Measurements from ENCODE around the gene RNGTT.

The RNGTT gene

DNA sequence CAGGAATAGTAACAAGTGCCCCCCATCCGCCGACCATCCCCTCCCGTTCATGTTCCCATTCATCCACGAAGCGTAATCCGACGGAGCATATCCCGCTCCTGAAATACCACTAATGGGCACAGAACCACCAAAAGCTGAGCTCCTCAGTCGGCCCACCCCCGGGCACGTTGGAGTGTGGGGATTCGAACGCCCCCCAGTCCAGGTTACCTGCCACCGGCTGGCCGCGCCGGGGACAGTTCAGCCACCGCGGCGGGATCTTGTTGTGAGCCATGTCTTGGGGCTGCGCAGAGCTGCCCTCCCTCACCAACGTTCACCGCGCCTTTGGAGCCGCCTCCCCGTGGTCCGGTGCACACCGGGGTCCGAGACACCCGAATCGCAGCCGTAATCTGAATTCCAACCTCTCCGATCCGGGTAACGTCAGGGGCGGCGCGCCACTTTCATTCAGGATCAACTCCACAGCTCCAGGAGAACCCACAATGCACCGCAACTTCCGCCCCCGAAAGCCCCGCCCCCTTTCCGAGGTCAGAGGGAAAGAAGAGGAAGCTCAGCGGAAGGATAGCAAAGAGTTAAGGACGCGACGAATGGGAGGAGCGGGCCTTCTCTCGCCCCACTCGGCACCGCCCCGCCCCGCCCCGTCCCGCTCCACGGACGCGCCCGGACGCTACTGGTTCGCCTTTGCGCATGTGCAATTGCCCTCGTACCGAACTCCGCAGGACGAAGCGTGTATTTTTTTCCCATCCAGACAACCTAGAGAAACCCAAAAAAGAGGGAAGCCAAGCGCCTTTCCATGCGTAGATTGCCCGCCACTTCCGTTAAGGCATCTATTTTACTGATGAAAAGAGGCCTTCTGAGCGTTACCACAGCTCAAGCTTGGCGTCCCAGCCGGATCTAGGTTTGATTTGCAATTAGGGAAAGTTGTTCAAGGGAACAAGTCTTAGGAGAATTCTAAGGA, at the start of gene RNGTT:
Gene RNGTT (minus strand): TSS at position 480 of the 952 bp plus-strand sequence. CDS start 209 bp downstream, at position 271.
- Histone ChIP-seq H3K27me3 (ENCODE audit: low read depth, low read length) (no peaks in the 10 kb centered on the region), H3K36me3 (ENCODE audit: control insufficient read depth in 1 of 2, insufficient read depth in 2 of 2, low read length in 2 of 2) (no peaks in the 10 kb centered on the region), H3K4me1 (ENCODE audit: control insufficient read depth in 1 of 2, insufficient read depth in 2 of 2, low read length in 2 of 2) (peaks cover 4 to 17% of the 10 kb centered on the region in 2 donors), H3K4me3 (ENCODE audit: low read depth in 1 of 2, low read length in 2 of 2) (peak within 1 kb of the TSS; percentile 97 to 98), H3K27ac (ENCODE audit: low read length) (peak within 1 kb of the TSS; percentile 88), H3K9me3 (ENCODE audit: control insufficient read depth in 1 of 2, low read length in 2 of 2) (no peaks in the 10 kb centered on the region)

DNA sequence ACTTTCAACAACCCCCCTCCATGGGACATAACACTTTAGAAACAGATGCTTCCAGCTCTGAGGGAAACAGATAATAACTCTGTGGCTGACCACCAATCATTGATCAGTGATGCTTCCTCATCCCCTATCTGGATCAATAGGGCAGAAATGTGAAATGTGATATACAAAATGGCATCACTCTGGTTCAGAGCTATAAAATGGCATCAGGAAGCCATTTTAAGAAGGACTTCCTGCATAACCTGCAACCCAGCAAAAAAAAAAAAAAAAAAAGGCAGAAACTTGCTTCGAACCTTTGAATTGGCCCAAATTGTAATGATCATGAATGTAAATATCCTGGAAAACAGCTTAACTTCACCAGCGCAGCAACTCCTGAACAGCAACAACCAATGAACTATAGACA, 48.0 kb upstream of the RNGTT start:
- Histone ChIP-seq H3K4me3 (ENCODE audit: low read depth in 1 of 2, low read length in 2 of 2) (no peak overlapping the region), H3K4me1 (ENCODE audit: control insufficient read depth in 1 of 2, insufficient read depth in 2 of 2, low read length in 2 of 2) (peaks cover 0 to 6% of the 10 kb centered on the region in 2 donors), H3K36me3 (ENCODE audit: control insufficient read depth in 1 of 2, insufficient read depth in 2 of 2, low read length in 2 of 2) (no peaks in the 10 kb centered on the region), H3K27me3 (ENCODE audit: low read depth, low read length) (no peaks in the 10 kb centered on the region), H3K9me3 (ENCODE audit: control insufficient read depth in 1 of 2, low read length in 2 of 2) (no peaks in the 10 kb centered on the region), H3K27ac (ENCODE audit: low read length) (no peak overlapping the region)

DNA sequence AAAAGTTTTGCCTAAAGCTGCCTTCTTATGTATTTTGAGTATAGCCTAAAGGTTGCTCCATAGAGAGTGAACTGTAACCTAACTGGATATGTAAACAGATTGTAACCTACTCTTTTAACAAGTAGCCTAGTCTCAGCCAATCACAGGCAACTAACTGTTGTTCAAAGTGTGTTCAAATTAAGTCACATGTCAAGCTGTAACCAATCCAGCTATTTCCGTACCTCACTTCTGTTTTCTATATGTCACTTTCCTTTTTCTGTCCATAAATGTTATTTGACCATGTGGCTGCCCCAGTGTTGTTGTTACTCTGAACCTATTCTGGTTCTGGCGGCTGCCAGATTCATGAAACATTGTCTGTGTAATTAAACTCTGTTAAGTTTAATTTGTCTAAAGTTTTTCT, 47.4 kb upstream of the RNGTT start:
- no peaks in the 10 kb centered on the region for H3K36me3 ChIP-seq (ENCODE audit: control insufficient read depth in 1 of 2, insufficient read depth in 2 of 2, low read length in 2 of 2)
- no peaks in the 10 kb centered on the region for H3K9me3 ChIP-seq (ENCODE audit: control insufficient read depth in 1 of 2, low read length in 2 of 2)
- H3K4me3 ChIP-seq (ENCODE audit: low read depth in 1 of 2, low read length in 2 of 2), result no peak overlapping the region
- H3K4me1 ChIP-seq (ENCODE audit: control insufficient read depth in 1 of 2, insufficient read depth in 2 of 2, low read length in 2 of 2), result peaks cover 0 to 6% of the 10 kb centered on the region in 2 donors
- H3K27me3 ChIP-seq (ENCODE audit: low read depth, low read length), result no peaks in the 10 kb centered on the region
- no peak overlapping the region for H3K27ac ChIP-seq (ENCODE audit: low read length)

DNA sequence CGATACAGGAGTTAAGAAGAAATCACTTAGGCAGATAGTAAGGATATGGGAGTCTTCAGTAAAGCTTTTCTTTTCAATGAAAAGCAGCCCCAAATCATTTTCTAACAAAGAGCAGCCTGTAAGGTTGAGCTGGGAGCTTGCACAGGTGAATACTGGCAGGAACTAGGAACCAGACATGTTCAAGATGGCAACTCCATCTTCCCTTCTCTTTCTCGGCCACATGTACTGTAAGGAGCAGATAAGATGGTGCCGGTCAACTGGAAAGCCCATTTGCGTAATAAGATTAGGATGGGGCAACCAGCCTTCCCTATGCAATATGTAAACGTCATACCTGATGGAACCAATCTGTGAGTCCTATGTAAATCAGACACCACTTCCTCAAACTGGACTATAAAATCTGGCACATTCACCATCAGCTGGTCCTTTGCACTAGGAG, 46.2 kb upstream of the RNGTT start:
- Histone ChIP-seq H3K4me3 (ENCODE audit: low read depth in 1 of 2, low read length in 2 of 2) (no peak overlapping the region), H3K27me3 (ENCODE audit: low read depth, low read length) (no peaks in the 10 kb centered on the region), H3K27ac (ENCODE audit: low read length) (no peak overlapping the region), H3K4me1 (ENCODE audit: control insufficient read depth in 1 of 2, insufficient read depth in 2 of 2, low read length in 2 of 2) (peaks cover 0 to 6% of the 10 kb centered on the region in 2 donors), H3K9me3 (ENCODE audit: control insufficient read depth in 1 of 2, low read length in 2 of 2) (no peaks in the 10 kb centered on the region), H3K36me3 (ENCODE audit: control insufficient read depth in 1 of 2, insufficient read depth in 2 of 2, low read length in 2 of 2) (no peaks in the 10 kb centered on the region)

DNA sequence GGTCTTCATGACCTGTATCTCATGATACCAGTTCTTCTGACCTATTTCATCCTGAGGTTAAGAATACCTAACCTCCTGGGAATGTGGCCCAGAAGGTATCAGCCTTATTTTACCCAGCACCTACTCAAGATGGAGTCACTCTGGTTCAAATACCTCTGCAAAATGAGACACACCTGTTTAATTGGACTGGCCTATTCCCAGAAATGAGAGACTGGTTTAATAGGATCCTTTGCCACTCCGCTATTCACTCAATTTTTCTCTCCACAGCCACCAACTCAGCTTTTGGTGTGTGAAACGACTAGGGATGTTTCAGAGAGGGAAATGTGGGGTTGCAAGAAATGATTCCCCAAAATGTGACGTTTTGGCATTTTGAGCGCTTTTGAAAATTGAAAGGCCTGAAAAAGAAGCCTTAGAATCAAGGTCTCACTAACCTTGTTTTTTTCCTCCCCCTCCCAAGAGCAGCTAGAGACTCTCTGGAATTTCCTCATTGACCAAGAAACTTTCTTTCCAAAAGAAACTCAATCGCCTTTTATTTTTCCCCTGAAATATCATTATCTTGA, 45.5 kb upstream of the RNGTT start:
- peaks cover 0 to 6% of the 10 kb centered on the region in 2 donors for H3K4me1 ChIP-seq (ENCODE audit: control insufficient read depth in 1 of 2, insufficient read depth in 2 of 2, low read length in 2 of 2)
- no peaks in the 10 kb centered on the region for H3K9me3 ChIP-seq (ENCODE audit: control insufficient read depth in 1 of 2, low read length in 2 of 2)
- H3K27me3 ChIP-seq (ENCODE audit: low read depth, low read length), result no peaks in the 10 kb centered on the region
- H3K4me3 ChIP-seq (ENCODE audit: low read depth in 1 of 2, low read length in 2 of 2), result no peak overlapping the region
- H3K27ac ChIP-seq (ENCODE audit: low read length), result no peak overlapping the region
- H3K36me3 ChIP-seq (ENCODE audit: control insufficient read depth in 1 of 2, insufficient read depth in 2 of 2, low read length in 2 of 2), result no peaks in the 10 kb centered on the region

DNA sequence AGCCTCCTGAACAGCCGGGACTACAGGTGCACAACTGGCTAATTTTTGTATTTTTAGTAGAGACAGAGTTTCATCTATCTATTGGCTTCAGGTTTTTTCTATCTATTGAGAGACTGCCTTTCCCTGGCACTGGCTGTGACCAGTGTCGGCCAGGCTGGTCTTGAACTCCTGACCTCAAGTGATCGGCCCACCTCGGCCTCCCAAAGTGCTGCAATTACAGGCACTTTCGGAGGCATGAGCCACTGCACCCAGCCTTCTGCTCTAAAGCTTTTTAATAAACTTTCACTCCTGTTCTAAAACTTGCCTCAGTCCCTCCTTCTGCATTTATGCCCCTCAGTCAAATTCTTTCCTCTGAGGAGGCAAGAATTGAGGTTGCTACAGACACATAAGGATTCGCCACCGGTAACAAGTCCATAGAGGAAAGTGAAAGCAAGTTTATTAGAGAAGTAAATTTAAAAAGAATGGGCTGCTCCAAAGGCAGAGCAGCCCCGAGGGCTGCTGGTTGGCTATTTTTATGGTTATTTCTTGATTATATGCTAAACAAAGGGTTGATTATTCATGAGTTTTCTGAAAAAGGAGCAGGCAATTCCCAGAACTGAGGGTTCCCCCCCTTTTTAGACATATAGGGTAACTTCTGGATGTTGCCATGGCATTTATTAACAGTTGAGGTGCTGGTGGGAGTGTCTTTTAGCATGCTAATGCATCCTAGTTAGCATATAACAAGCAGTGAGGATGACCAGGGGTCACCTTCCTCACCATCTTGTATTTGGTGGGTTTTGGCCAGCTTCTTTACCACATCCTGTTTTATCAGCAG, 44.8 kb upstream of the RNGTT start:
- H3K36me3 ChIP-seq (ENCODE audit: control insufficient read depth in 1 of 2, insufficient read depth in 2 of 2, low read length in 2 of 2), result no peaks in the 10 kb centered on the region
- no peak overlapping the region for H3K4me3 ChIP-seq (ENCODE audit: low read depth in 1 of 2, low read length in 2 of 2)
- no peaks in the 10 kb centered on the region for H3K27me3 ChIP-seq (ENCODE audit: low read depth, low read length)
- H3K4me1 ChIP-seq (ENCODE audit: control insufficient read depth in 1 of 2, insufficient read depth in 2 of 2, low read length in 2 of 2), result peaks cover 0 to 6% of the 10 kb centered on the region in 2 donors
- H3K27ac ChIP-seq (ENCODE audit: low read length), result no peak overlapping the region
- no peaks in the 10 kb centered on the region for H3K9me3 ChIP-seq (ENCODE audit: control insufficient read depth in 1 of 2, low read length in 2 of 2)

DNA sequence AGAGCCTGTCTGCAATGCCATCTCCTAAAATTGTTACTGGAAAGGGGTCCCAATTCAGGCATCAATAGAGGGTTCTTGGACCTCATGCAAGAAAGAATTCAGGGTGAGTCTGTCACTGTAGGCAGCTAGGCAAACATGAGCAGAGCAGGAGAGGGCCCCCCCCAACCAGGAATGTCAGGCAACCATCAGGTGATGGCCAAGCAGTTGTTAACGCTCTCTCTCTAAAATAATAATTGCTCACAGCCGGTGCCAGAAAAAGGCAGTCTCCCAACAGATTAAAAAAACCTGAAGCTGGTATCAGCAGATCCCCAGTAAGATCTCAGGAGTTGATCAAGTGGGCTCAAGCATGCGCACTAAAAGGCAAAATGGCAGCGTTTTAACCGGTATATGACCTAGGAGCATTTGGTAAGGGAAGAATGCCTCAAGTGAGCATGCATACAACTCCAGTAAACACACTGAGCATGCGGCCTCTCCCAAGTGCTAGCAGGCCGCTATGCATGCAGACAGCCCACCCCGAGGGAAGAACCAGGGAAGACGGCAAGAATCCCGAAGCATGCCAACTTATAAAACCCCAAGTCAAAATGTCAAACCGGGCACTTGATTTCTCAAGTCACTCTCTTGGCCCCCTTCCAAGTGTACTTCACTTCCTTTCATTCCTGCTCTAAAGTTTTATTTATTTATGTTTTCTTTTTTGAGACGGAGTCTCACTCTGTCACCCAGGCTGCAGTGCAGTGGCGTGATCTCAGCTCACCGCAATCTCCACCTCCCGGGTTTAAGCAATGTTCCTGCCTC, 44.0 kb upstream of the RNGTT start:
- Histone ChIP-seq H3K4me1 (ENCODE audit: control insufficient read depth in 1 of 2, insufficient read depth in 2 of 2, low read length in 2 of 2) (peaks cover 0 to 6% of the 10 kb centered on the region in 2 donors), H3K4me3 (ENCODE audit: low read depth in 1 of 2, low read length in 2 of 2) (no peak overlapping the region), H3K27me3 (ENCODE audit: low read depth, low read length) (no peaks in the 10 kb centered on the region), H3K9me3 (ENCODE audit: control insufficient read depth in 1 of 2, low read length in 2 of 2) (no peaks in the 10 kb centered on the region), H3K36me3 (ENCODE audit: control insufficient read depth in 1 of 2, insufficient read depth in 2 of 2, low read length in 2 of 2) (no peaks in the 10 kb centered on the region), H3K27ac (ENCODE audit: low read length) (no peak overlapping the region)

DNA sequence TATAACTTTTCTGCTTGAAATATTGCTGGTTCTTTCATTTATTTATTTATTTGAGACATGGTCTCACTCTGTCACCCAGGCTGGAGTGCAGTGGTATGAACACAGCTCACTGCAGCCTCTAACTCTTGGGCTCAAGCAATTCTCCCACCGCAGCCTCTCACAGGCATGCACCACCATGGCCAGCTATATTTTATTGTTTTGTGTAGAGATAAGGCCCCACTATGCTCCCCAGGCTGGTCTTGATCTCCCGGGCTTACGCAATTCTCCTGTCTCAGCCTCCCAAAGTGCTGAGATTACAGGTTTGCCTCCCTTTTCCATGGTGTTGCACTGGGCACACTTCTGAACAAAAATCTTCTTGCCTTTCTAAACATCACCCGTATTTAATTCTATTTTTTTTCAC, 39.1 kb upstream of the RNGTT start:
- no peaks in the 10 kb centered on the region for H3K27me3 ChIP-seq (ENCODE audit: low read depth, low read length)
- H3K9me3 ChIP-seq (ENCODE audit: control insufficient read depth in 1 of 2, low read length in 2 of 2), result no peaks in the 10 kb centered on the region
- no peak overlapping the region for H3K4me3 ChIP-seq (ENCODE audit: low read depth in 1 of 2, low read length in 2 of 2)
- no peak overlapping the region for H3K27ac ChIP-seq (ENCODE audit: low read length)
- H3K36me3 ChIP-seq (ENCODE audit: control insufficient read depth in 1 of 2, insufficient read depth in 2 of 2, low read length in 2 of 2), result no peaks in the 10 kb centered on the region
- H3K4me1 ChIP-seq (ENCODE audit: control insufficient read depth in 1 of 2, insufficient read depth in 2 of 2, low read length in 2 of 2), result peaks cover 0 to 2% of the 10 kb centered on the region in 2 donors

DNA sequence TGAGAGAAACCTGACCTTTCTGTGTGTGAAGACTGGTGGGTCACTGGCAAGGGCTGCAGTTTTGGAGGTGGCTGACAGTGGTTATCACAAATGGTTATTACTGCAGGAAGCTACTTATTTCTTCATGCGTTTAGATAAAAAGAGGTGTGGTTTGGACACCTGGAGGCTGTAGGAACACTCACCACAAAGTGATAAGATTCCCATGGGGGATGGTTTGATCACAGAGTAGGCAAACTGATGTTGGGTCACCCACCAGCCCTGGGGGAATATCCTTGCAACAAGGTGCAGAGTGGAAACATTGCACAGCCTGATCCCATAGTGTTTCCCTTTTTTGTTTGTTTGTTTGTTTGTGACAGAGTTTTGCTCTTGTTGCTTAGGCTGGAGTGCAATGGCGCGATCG, 33.9 kb upstream of the RNGTT start:
- Histone ChIP-seq H3K27ac (ENCODE audit: low read length) (no peak overlapping the region), H3K27me3 (ENCODE audit: low read depth, low read length) (no peaks in the 10 kb centered on the region), H3K36me3 (ENCODE audit: control insufficient read depth in 1 of 2, insufficient read depth in 2 of 2, low read length in 2 of 2) (no peaks in the 10 kb centered on the region)

DNA sequence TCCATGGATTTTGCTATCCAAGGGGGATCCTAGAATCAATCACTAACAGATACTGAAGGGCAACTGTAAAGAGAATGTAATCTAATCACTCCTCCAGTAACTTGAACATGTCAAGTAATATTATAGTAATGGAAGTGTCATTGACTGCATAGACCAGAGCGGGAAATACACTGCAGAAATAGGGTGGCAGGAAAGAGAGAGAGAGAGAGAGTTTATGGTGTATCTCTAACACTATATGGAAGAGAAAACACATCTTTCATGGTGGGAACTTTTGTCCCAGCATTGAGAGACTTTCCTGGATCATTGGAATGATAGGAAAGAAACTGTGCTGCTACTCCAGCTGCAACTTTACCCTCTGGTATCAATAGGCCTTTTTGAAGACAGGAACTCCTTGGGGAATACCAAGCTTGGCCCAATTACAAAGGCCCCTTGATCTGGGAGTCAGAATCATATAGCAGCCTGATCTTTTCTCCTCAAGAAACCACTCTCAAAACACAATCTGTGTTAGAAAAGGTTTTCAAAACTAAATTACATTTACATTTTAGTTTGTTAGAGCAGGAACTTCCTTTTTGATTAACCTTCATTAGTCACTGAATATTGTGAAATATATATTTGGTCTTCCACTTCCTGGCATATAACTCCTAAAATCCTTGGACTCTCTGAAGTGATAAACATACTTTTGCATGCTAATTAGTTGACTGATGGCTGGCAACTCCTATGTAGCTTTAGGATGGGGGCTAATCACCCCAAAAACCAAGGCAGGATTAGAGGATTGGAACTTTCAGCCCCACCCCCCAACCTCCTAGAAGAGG, 29.5 kb upstream of the RNGTT start:
- H3K36me3 ChIP-seq (ENCODE audit: control insufficient read depth in 1 of 2, insufficient read depth in 2 of 2, low read length in 2 of 2), result no peaks in the 10 kb centered on the region
- H3K4me3 ChIP-seq (ENCODE audit: low read depth in 1 of 2, low read length in 2 of 2), result no peak overlapping the region
- H3K4me1 ChIP-seq (ENCODE audit: control insufficient read depth in 1 of 2, insufficient read depth in 2 of 2, low read length in 2 of 2), result no peaks in the 10 kb centered on the region
- H3K27me3 ChIP-seq (ENCODE audit: low read depth, low read length), result no peaks in the 10 kb centered on the region
- H3K9me3 ChIP-seq (ENCODE audit: control insufficient read depth in 1 of 2, low read length in 2 of 2), result no peaks in the 10 kb centered on the region
- H3K27ac ChIP-seq (ENCODE audit: low read length), result no peak overlapping the region

More for the DNA sequence above, 33.9 kb upstream of the RNGTT start:
- Histone ChIP-seq H3K4me3 (ENCODE audit: low read depth in 1 of 2, low read length in 2 of 2) (no peak overlapping the region), H3K4me1 (ENCODE audit: control insufficient read depth in 1 of 2, insufficient read depth in 2 of 2, low read length in 2 of 2) (no peaks in the 10 kb centered on the region), H3K9me3 (ENCODE audit: control insufficient read depth in 1 of 2, low read length in 2 of 2) (no peaks in the 10 kb centered on the region)

Measured in muscle layer of duodenum (tissue), 2 donors.